C1 segment of cervical spinal cord (tissue), 14 donors: ENCODE data around the gene ARL3.
A peak's percentile ranks its signal among the peaks of the same experiment; 100 is the strongest.

Source experiments
- DNase-seq, 14 donors: peaks; one replicate each; lab custom pipeline; 2025; lab: John Stamatoyannopoulos, UW

ARL3 gene

GRCh38 chr10:102652170-102652916 is 61.9 kb downstream of the ARL3 start:
- DNase-seq: no peak

DNA sequence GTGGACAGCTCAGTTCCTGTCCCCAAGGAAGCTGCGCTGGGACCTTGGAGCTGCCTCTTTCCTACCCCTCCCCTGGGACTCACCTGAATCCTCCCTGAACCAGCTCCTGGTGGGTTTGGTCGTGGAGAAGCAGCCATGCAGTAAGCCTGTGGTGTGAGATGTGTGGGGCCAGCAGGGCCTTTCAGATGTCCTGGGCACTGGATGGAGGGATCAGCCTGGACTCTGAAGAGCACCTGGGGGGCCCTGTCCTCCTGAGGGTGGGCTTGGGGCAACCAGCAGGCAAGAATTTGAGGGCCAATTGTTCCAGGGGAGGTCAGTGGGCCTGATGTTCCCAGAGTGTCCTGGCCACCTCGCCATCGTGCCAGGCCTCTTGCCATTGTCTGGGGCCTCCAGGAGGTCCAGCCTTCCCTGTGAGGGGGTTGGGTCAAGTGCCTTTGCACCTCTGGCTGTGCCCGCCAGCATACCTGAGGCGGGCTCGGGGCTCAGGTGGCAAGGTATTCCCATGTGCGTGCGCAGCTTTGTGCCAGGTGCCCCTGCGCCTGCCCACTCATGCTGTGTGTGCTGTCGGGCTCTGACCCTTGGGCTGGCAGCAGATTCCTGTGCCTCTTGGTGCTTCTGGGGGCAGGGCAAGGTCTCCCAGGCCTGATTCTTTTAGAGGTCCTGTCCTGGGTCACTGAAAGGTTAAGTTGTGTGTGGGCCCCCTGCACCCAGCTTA is 62.6 kb downstream of the ARL3 start:
- DNase-seq: no peak

- DNase-seq: peak in 1 of 14 donors; percentile 13
Observed at GRCh38 chr10:102650655-102651454, 63.3 kb downstream of the ARL3 start.

DNA sequence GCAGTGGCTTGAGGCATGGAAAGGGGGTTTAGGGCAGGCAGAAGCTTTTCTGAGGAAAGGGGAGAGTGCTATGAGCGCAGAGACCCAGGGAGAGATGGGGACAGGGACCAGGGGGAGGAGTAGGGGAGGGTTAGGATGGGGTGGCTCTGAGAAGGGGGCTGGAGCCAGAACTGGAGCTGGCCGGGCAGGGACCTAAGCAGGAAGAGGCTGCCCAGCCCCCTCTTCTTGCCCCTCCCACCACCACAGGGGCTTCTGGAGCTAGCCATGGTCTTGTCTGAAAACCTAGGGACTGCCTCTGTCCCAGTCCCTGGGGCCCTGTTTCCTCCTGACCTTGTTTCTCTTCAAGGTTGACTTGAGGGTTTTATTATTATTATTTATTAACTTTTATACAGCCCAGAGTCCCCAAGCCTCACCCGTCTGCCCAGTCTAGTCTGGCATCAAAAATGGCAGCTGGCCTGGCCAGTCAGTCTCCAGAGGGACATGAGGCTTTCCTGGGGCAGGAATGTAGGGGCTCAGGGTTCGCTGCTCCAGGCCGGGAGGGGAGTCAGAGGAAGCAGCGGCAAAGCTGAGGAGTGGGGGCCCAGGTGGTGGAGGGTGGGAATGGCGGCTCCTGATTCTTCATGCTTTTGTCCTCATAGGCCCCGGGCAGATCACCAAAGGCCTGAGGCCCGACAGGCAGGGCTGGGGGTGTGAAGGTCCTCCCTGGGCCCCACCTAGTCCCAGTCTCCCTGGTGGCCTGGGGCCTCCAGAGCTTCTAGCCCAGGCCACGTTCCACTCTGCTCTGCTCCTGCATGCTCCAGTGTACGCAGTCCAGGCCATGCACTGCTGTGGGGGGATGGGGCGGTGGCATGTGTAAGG is 64.2 kb downstream of the ARL3 start:
- DNase-seq: peak in 1 of 14 donors; percentile 52

- DNase-seq: peak in 12 of 14 donors; percentile 43 to 87 (median 64)
Observed at GRCh38 chr10:102648889-102649796, 65.1 kb downstream of the ARL3 start.

- DNase-seq: peak in 1 of 14 donors; percentile 48
Observed at GRCh38 chr10:102648269-102648888, 65.8 kb downstream of the ARL3 start.

GRCh38 chr10:102647443-102648268 is 66.5 kb downstream of the ARL3 start:
- DNase-seq: peak in 2 of 14 donors; percentile 42 to 44

DNA sequence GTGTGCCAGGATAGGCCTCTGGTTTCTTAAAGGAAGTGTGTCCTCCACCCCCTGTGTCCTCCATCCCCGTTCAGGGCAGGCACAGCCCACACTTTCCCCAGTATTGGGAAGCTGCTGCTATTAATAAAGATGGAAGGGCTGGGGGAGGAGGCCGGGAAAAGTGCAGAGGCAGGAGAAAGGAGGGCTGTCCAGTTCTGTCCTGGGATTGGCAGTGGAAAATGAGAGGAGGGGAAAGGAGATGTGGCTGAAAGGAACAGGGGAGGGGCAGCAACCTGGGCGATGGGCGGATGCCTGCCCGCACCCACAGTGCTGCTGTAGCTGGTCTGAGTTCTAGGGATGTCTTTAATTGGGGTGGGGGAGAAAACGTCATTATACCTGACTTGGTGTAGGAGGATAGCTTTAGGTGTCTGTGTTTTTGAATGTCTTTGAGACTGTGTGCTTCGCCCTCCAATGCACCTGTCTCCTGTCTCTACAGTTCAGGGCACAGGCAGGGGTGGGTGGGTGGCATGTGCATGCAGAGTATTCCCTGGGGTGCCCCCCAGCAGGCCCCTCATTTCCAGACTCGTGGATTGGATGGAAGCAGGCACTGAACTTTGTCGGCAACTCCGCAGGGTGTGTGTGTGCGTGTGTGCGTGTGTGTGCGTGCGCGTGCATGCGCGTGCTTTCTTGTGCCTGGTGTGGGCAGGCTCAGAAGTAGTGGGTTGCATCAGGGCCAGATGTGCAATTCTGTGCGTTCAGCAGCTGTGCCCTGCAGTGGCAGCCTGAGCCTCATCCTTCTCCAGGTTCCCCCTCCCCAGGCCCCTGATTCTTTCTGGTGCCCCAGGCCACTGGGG is 67.4 kb downstream of the ARL3 start:
- peak in 9 of 14 donors; percentile 21 to 65 (median 51) for DNase-seq

DNA sequence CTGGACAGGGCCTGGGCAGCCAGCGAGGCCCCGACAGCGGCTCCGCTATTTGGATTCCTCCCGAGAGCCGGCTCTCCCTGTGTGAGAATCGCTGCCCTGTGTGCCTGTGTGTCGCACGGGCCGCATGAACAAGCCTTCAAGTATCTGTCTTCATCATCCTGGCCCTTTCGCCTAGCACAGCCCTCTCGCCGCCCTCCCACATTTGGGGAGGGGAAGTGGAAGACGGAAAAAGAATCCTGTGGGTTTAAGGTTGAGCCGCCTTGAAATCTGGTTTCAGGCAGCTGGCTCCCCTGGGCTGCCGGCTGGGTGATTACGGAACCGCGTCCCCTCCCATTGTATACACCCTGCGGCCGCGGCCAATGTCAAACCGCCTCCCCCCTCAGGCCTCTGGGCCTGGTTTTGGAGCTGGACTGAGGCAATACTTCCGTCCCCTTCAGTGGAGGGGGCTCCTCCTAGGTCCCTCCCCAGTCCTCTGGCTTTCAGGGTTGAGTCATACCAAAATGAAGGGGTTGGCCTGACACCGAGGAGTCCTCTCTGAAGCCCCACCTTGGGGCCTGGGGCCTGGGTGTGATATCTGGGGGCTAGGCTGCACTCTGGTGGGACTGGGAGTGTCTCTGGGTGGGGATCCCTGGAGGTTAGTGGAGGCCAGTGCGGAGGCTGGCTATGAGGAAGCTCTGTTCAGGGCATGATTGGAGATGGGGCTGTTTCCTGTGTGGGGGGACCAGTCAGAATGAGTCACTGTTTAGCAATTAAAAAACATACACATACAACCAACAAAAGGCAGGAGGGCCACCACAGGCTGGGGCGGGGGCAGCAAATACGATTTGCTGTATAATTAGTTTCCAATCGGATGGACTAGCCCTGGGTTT is 68.2 kb downstream of the ARL3 start:
- peak in 13 of 14 donors; percentile 36 to 92 (median 80) for DNase-seq

DNA sequence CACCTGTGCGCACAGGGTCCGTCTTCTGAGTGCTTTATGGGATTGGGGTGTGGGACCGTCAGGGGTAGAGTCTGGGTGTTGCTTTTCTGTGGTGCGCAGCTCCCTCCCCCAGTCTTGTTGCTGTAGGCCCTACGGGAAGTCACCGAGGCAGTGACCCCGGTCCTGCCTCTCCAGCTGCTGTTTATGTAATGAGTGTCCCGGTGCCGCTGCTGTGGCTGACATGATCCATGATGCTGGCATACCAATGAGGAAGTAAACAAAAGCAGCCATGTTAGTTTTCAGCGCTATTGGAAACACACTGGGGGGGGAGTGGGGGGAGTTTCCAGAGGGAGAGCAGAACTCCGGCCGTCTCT is 68.8 kb downstream of the ARL3 start:
- DNase-seq: peak in 12 of 14 donors; percentile 67 to 90 (median 81)

DNA sequence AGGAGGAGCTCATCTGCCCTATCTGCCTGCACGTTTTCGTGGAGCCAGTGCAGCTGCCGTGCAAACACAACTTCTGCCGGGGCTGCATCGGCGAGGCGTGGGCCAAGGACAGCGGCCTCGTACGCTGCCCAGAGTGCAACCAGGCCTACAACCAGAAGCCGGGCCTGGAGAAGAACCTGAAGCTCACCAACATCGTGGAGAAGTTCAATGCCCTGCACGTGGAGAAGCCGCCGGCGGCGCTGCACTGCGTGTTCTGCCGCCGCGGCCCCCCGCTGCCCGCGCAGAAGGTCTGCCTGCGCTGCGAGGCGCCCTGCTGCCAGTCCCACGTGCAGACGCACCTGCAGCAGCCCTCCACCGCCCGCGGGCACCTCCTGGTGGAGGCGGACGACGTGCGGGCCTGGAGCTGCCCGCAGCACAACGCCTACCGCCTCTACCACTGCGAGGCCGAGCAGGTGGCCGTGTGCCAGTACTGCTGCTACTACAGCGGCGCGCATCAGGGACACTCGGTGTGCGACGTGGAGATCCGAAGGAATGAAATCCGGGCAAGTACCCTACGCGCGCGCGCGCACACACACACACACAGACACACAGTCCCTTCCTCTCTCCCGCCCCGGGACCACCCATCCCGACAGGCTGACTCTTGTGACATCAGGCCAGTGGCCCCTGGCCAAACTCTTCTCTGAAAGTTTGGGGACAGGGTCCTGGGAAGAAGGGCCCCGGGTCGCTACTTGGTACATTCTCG is 69.4 kb downstream of the ARL3 start:
- peak in 12 of 14 donors; percentile 67 to 90 (median 81) for DNase-seq

DNA sequence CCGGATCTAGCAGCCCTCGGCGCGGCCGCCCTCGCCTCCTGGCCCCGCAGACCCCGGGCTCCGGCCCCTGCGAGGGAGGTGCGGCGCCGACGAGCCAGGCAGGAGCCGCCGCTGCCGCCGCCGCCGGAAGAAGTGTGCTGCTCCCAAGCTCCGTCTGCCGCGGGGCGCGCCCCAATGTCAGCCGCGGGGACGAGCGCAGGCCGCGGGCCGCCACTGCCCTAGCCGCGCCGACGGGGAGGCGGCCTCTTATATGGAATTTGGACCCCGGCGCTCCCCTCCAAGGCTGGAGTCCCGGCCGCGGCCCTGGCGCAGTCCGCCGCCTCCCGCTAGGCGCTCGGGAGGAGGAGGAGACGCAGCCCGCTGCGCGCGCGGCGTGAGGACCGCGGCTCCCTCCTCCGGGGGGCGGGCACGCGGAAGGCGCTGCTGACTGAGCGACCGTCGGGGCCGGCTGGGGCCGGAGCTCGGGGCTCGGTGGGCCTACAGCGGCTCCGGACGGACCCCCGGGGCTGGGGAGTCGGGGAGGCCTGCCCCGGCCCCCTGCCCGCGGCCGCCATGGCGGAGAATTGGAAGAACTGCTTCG is 70.0 kb downstream of the ARL3 start, which contains the start of gene TRIM8:
TRIM8 (plus strand) TSS at position 414 of the 580 bp plus-strand sequence; CDS start at position 553, 139 bp downstream.
- DNase-seq: peak in 6 of 14 donors; percentile 56 to 78 (median 74)

DNA sequence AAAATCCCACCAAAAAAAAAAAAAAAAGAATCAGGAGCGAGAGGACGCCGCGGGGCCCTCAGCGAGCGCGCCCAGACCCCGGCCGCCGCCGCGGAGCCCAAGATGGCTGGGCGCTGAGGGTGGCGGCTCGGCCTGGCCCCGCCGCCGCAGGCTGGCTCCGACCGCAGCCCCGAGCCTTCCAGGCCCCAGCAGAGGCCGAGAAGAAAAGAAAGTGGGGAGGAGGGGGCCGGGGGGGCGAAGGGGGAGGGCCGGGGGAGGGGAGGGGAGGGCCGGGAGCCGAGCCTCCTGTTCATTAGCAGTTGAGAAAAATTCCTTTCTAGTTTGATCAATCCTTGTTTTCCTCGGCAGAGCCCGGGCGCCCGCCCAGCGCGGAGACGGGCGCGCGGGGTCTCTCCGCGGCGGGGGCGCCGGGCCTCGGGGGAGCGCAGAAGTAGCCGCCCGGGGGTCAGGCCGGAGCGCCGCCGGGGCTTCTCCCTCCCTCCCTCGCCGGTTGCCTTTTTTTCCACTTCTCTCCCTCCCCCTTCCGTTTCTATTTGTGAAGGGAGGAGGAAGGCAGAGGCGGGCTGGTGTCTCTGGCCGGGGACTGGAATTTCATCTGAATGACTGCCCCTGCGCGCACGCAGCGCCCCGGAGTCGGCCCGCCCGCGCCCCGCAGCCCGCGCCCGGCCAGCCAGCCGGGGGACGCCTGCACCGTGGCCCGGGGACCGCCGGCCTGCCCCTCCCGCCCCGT is 70.7 kb downstream of the ARL3 start:
- DNase-seq: peak; percentile 43 to 93 (median 78)

- DNase-seq: peak in 10 of 14 donors; percentile 33 to 83 (median 62)
Observed at GRCh38 chr10:102642736-102643335, 71.4 kb downstream of the ARL3 start.
